ENCODE measurements around the gene PTPN2. TPM values are rescaled to one million over a fixed set of nuclear protein-coding genes. Genes with fewer than 3 reads are reported as not detected.
A peak's percentile ranks its signal among the peaks of the same experiment; 100 is the strongest.

The PTPN2 gene
- total and polyA plus RNA-seq, 2 donors (not counting 1 experiment from before 2014, with no cell fraction given), result 41.2 to 75.5 TPM

GRCh38 chr18:12857215-12857905 lies 26.7 kb downstream of the PTPN2 start:
- Histone ChIP-seq H3K36me3 (replicated peaks in 1 of 2; ENCODE audit: control extremely low read depth in 1 of 2, control insufficient read depth in 1 of 2, extremely low read depth in 1 of 2, insufficient read depth in 2 of 2, low read length in 1 of 2) (peaks cover 4 to 37% of the 10 kb centered on the region in 2 experiments), H3K27ac (ENCODE audit: low read length in 2 of 2) (peak overlapping the region in 1 of 2 donors; percentile 21), H3K9me3 (ENCODE audit: control extremely low read depth in 1 of 3, control insufficient read depth in 2 of 3, insufficient read depth in 1 of 3, low read length in 2 of 3) (no peaks in the 10 kb centered on the region), H3K79me2 (ENCODE audit: control insufficient read depth, insufficient read depth, low read length) (peaks cover 98% of the 10 kb centered on the region), H3K4me1 (ENCODE audit: control insufficient read depth in 2 of 2, insufficient read depth in 2 of 2, low read length in 2 of 2) (peaks cover 27% of the 10 kb centered on the region in 2 donors), H3K27me3 (replicated peaks in 1 of 4; ENCODE audit: control extremely low read depth in 1 of 4, control insufficient read depth in 3 of 4, insufficient read depth in 4 of 4, low read length in 3 of 4) (no peaks in the 10 kb centered on the region), H3K9ac (ENCODE audit: low read length) (no peak overlapping the region), H3K4me3 (ENCODE audit: control extremely low read depth in 1 of 5, extremely low read depth in 1 of 5, insufficient read depth in 1 of 5, low read depth in 2 of 5, low read length in 4 of 5) (no peak overlapping the region), H4K20me1 (ENCODE audit: control insufficient read depth, insufficient read depth, low read length, poor library complexity, severe bottlenecking) (peaks cover 60% of the 10 kb centered on the region), H2AFZ (ENCODE audit: insufficient read depth, low read depth, low read length, poor library complexity, severe bottlenecking) (no peak overlapping the region), H3K4me2 (replicated peaks; ENCODE audit: low read depth, low read length, poor library complexity, severe bottlenecking) (peak overlapping the region; percentile 21)
- Mint-ChIP-seq H3K4me3 (no peak overlapping the region), H3K27ac (peak overlapping the region; percentile 21), H3K9me3 (ENCODE audit: insufficient read depth) (no peaks in the 10 kb centered on the region), H3K4me1 (peaks cover 53% of the 10 kb centered on the region), H3K27me3 (no peaks in the 10 kb centered on the region)
- ChIA-PET CTCF (interaction anchor here (1.2 kb wide), 1 partner anchor 24 kb away, joined by 3 read pairs; no protein-coding TSS in a partner anchor), POLR2A (no interaction called here)
- DNase-seq (no peak), ATAC-seq (ENCODE audit: low read depth) (no peak)
- TF ChIP-seq EZH2 (IDR thresholded peaks at IDR 0.05; ENCODE audit: borderline replicate concordance, insufficient read depth, low read depth, low read length, poor library complexity, severe bottlenecking) (no peak), CTCF (IDR thresholded peaks at IDR 0.05) (no peak)
- intact Hi-C loops (cut with micrococcal nuclease), result no loop called here
- WGBS (ENCODE audit: insufficient coverage), result no CpG with 5 or more reads among the region's 6 CpGs

GRCh38 chr18:12855916-12856315 lies 28.1 kb downstream of the PTPN2 start:
- no peak overlapping the region for H3K4me2 ChIP-seq (replicated peaks; ENCODE audit: low read depth, low read length, poor library complexity, severe bottlenecking)
- TF ChIP-seq EZH2 (IDR thresholded peaks at IDR 0.05; ENCODE audit: borderline replicate concordance, insufficient read depth, low read depth, low read length, poor library complexity, severe bottlenecking) (no peak), CTCF (IDR thresholded peaks at IDR 0.05) (no peak)
- intact Hi-C loops (cut with micrococcal nuclease), result no loop called here
- ATAC-seq (ENCODE audit: low read depth) (no peak), DNase-seq (no peak)
- Mint-ChIP-seq H3K4me1 (peaks cover 42% of the 10 kb centered on the region), H3K27me3 (no peaks in the 10 kb centered on the region), H3K27ac (no peak overlapping the region), H3K9me3 (ENCODE audit: insufficient read depth) (no peaks in the 10 kb centered on the region), H3K4me3 (no peak overlapping the region)
- peaks cover 13% of the 10 kb centered on the region in 2 donors for H3K4me1 ChIP-seq (ENCODE audit: control insufficient read depth in 2 of 2, insufficient read depth in 2 of 2, low read length in 2 of 2)
- H3K79me2 ChIP-seq (ENCODE audit: control insufficient read depth, insufficient read depth, low read length), result peaks cover 94% of the 10 kb centered on the region
- no peak overlapping the region for H2AFZ ChIP-seq (ENCODE audit: insufficient read depth, low read depth, low read length, poor library complexity, severe bottlenecking)
- H3K4me3 ChIP-seq (ENCODE audit: control extremely low read depth in 1 of 5, extremely low read depth in 1 of 5, insufficient read depth in 1 of 5, low read depth in 2 of 5, low read length in 4 of 5), result no peak overlapping the region
- H3K27ac ChIP-seq (ENCODE audit: low read length in 2 of 2), result no peak overlapping the region
- H3K36me3 ChIP-seq (replicated peaks in 1 of 2; ENCODE audit: control extremely low read depth in 1 of 2, control insufficient read depth in 1 of 2, extremely low read depth in 1 of 2, insufficient read depth in 2 of 2, low read length in 1 of 2), result peaks cover 4 to 43% of the 10 kb centered on the region in 2 experiments
- H3K27me3 ChIP-seq (replicated peaks in 1 of 4; ENCODE audit: control extremely low read depth in 1 of 4, control insufficient read depth in 3 of 4, insufficient read depth in 4 of 4, low read length in 3 of 4), result no peaks in the 10 kb centered on the region
- POLR2A ChIA-PET, result no interaction called here
- no peak overlapping the region for H3K9ac ChIP-seq (ENCODE audit: low read length)
- CTCF ChIA-PET, result interaction anchor here (0.5 kb wide), 1 partner anchor 35 kb away, joined by 3 read pairs; no protein-coding TSS in a partner anchor
- WGBS (ENCODE audit: insufficient coverage), result 100% methylated on average over 4 of the region's 4 CpGs
- peaks cover 68% of the 10 kb centered on the region for H4K20me1 ChIP-seq (ENCODE audit: control insufficient read depth, insufficient read depth, low read length, poor library complexity, severe bottlenecking)
- no peaks in the 10 kb centered on the region for H3K9me3 ChIP-seq (ENCODE audit: control extremely low read depth in 1 of 3, control insufficient read depth in 2 of 3, insufficient read depth in 1 of 3, low read length in 2 of 3)

Data from B cell (primary cell).